ENCODE measurements around the gene KITLG.
"Not testable (repeated sequence)": the region's sequence is repeated elsewhere in the genome, so short reads cannot be mapped to it uniquely, and the experiment has no call there.

Gene KITLG

GRCh38 chr12:88580051-88580871, at the start of gene KITLG:
TSS of gene KITLG (minus strand) at chr12:88580471. CDS start at chr12:88580278, 193 bp downstream.
- no peak for FAIRE-seq
- DNase-seq (ENCODE audit: insufficient read length, low spot score), result no peak
- peak; percentile 39 for TF ChIP-seq CTCF (IDR thresholded peaks at IDR 0.05; ENCODE audit: insufficient read depth, missing control alignments)

GRCh38 chr12:88628856-88629509, 48.7 kb upstream of the KITLG start:
- no peak for TF ChIP-seq CTCF (IDR thresholded peaks at IDR 0.05; ENCODE audit: insufficient read depth, missing control alignments)
- DNase-seq (ENCODE audit: insufficient read length, low spot score), result no peak
- FAIRE-seq, result no peak

GRCh38 chr12:88628035-88628434, 47.8 kb upstream of the KITLG start:
- not testable (repeated sequence) for FAIRE-seq; DNase-seq (ENCODE audit: insufficient read length, low spot score)

GRCh38 chr12:88627501-88627900, 47.2 kb upstream of the KITLG start:
- TF ChIP-seq CTCF (IDR thresholded peaks at IDR 0.05; ENCODE audit: insufficient read depth, missing control alignments), result no peak
- no peak for DNase-seq (ENCODE audit: insufficient read length, low spot score)
- FAIRE-seq, result no peak

GRCh38 chr12:88625356-88625755, 45.1 kb upstream of the KITLG start:
- TF ChIP-seq CTCF (IDR thresholded peaks at IDR 0.05; ENCODE audit: insufficient read depth, missing control alignments), result no peak
- FAIRE-seq, result no peak
- DNase-seq (ENCODE audit: insufficient read length, low spot score), result no peak

GRCh38 chr12:88624911-88625310, 44.6 kb upstream of the KITLG start:
- FAIRE-seq, result no peak
- no peak for DNase-seq (ENCODE audit: insufficient read length, low spot score)
- no peak for TF ChIP-seq CTCF (IDR thresholded peaks at IDR 0.05; ENCODE audit: insufficient read depth, missing control alignments)

GRCh38 chr12:88623777-88624548, 43.7 kb upstream of the KITLG start:
- no peak for FAIRE-seq

More at GRCh38 chr12:88623777-88624548, 43.7 kb upstream of the KITLG start:
- TF ChIP-seq CTCF (IDR thresholded peaks at IDR 0.05; ENCODE audit: insufficient read depth, missing control alignments), result no peak
- no peak for DNase-seq (ENCODE audit: insufficient read length, low spot score)

Data from D721Med (cell line).